ENCODE measurements around the gene NOP9. TPM values are rescaled to one million over a fixed set of nuclear protein-coding genes. Genes with fewer than 3 reads are reported as not detected.

NOP9 gene
- total and polyA plus RNA-seq, 2 experiments from 2014 or later, result 2.5 to 23.7 TPM

GRCh38 chr14:24281636-24282035 is 18.0 kb upstream of the NOP9 start:
- WGBS, 2 experiments (ENCODE audit: low coverage in 1 of 2, low lambda C conversion rate in 2 of 2, missing lambda C conversion rate in 2 of 2), result 75 to 81% methylated on average over 7 of the region's 7 CpGs
- Histone ChIP-seq H3K9me3 (ENCODE audit: low read depth) (no peaks in the 10 kb centered on the region), H3K4me2 (ENCODE audit: unreplicated experiment) (no peak overlapping the region), H3K9me2 (ENCODE audit: insufficient read depth) (no peaks in the 10 kb centered on the region), H3K27me3 (replicated peaks; ENCODE audit: insufficient read depth) (no peaks in the 10 kb centered on the region), H3K4me1 (ENCODE audit: insufficient read depth) (peaks cover 16% of the 10 kb centered on the region; the same call in 1 of the 2 replicates), H3K27ac (no peak overlapping the region), H3K9ac (no peak overlapping the region), H4K20me1 (ENCODE audit: insufficient read depth) (no peaks in the 10 kb centered on the region), H3K79me2 (ENCODE audit: insufficient read depth) (no peaks in the 10 kb centered on the region), H3F3A (ENCODE audit: insufficient read depth) (no peaks in the 10 kb centered on the region), H3K36me3 (ENCODE audit: low read depth) (no peaks in the 10 kb centered on the region), H3K4me3 (no peak overlapping the region), H2AFZ (no peak overlapping the region)
- no peak for DNase-seq
- TF ChIP-seq EZH2 (IDR thresholded peaks at IDR 0.05; ENCODE audit: insufficient read depth, poor library complexity, severe bottlenecking) (no peak), EZH2phosphoT487 (IDR thresholded peaks at IDR 0.05; ENCODE audit: insufficient read depth, low read depth) (no peak)
- in situ Hi-C loops (cut with MboI), result no loop called here

- Histone ChIP-seq H3K9ac (no peak overlapping the region), H3K4me1 (ENCODE audit: insufficient read depth) (peaks cover 16% of the 10 kb centered on the region; the same call in 1 of the 2 replicates), H3K36me3 (ENCODE audit: low read depth) (no peaks in the 10 kb centered on the region), H2AFZ (no peak overlapping the region), H3K9me2 (ENCODE audit: insufficient read depth) (no peaks in the 10 kb centered on the region), H3F3A (ENCODE audit: insufficient read depth) (no peaks in the 10 kb centered on the region), H3K79me2 (ENCODE audit: insufficient read depth) (no peaks in the 10 kb centered on the region), H3K4me3 (no peak overlapping the region), H3K9me3 (ENCODE audit: low read depth) (no peaks in the 10 kb centered on the region), H3K4me2 (ENCODE audit: unreplicated experiment) (no peak overlapping the region), H3K27me3 (replicated peaks; ENCODE audit: insufficient read depth) (no peaks in the 10 kb centered on the region), H4K20me1 (ENCODE audit: insufficient read depth) (no peaks in the 10 kb centered on the region), H3K27ac (no peak overlapping the region)
- no peak for DNase-seq
- in situ Hi-C loops (cut with MboI), result no loop called here
- TF ChIP-seq EZH2 (IDR thresholded peaks at IDR 0.05; ENCODE audit: insufficient read depth, poor library complexity, severe bottlenecking) (no peak), EZH2phosphoT487 (IDR thresholded peaks at IDR 0.05; ENCODE audit: insufficient read depth, low read depth) (no peak)
- WGBS, 2 experiments (ENCODE audit: low coverage in 1 of 2, low lambda C conversion rate in 2 of 2, missing lambda C conversion rate in 2 of 2), result 67 to 75% methylated on average over 3 of the region's 3 CpGs
Measured at GRCh38 chr14:24282736-24283135, 16.9 kb upstream of the NOP9 start.

DNA sequence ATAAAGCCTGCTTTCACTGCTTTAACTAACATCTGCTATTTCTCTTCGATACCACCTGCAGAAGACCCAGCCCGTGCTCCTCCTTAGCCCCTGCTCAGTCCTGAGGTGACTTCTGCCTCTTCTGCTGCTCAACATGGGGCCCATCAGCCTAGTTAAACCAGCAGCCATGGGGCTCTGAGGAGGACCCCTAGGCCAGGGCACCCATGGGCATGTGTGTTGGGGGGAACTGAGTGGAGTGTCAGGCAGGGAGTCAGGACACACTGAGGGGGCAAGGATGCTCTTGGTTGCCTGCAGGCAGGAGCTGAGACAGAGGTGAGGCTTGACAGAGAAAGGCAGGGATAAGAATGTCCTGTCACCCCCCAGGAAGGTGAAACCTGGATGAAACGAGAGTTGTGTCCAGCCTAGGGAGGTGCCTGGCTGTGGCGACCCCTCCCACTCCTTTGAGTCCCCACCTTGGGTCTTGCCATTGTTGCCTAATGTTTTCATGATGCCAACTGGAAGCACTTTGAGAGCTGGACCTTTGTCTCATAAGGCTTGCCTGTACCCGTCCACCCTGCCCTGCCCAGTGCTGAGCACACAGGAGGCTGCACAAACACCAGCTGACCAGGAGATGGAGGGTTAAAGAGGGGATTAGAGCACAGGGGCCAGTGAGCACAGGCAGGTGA is 15.7 kb upstream of the NOP9 start:
- no peaks in the 10 kb centered on the region for H3K36me3 ChIP-seq (ENCODE audit: low read depth)
- TF ChIP-seq EZH2 (IDR thresholded peaks at IDR 0.05; ENCODE audit: insufficient read depth, poor library complexity, severe bottlenecking) (no peak), EZH2phosphoT487 (IDR thresholded peaks at IDR 0.05; ENCODE audit: insufficient read depth, low read depth) (no peak)
- no peaks in the 10 kb centered on the region for H3K9me3 ChIP-seq (ENCODE audit: low read depth)
- no peak overlapping the region for H3K27ac ChIP-seq
- H4K20me1 ChIP-seq (ENCODE audit: insufficient read depth), result no peaks in the 10 kb centered on the region
- H3K4me1 ChIP-seq (ENCODE audit: insufficient read depth), result peaks cover 13% of the 10 kb centered on the region; the same call in 1 of the 2 replicates
- H3K27me3 ChIP-seq (replicated peaks; ENCODE audit: insufficient read depth), result no peaks in the 10 kb centered on the region
- H3K4me2 ChIP-seq (ENCODE audit: unreplicated experiment), result no peak overlapping the region
- no peaks in the 10 kb centered on the region for H3K79me2 ChIP-seq (ENCODE audit: insufficient read depth)
- no peaks in the 10 kb centered on the region for H3K9me2 ChIP-seq (ENCODE audit: insufficient read depth)
- no peaks in the 10 kb centered on the region for H3F3A ChIP-seq (ENCODE audit: insufficient read depth)
- no peak overlapping the region for H2AFZ ChIP-seq
- in situ Hi-C loops (cut with MboI), result no loop called here
- H3K9ac ChIP-seq, result no peak overlapping the region
- no peak overlapping the region for H3K4me3 ChIP-seq
- 74 to 76% methylated on average over 5 of the region's 5 CpGs for WGBS, 2 experiments (ENCODE audit: low coverage in 1 of 2, low lambda C conversion rate in 2 of 2, missing lambda C conversion rate in 2 of 2)
- no peak for DNase-seq

DNA sequence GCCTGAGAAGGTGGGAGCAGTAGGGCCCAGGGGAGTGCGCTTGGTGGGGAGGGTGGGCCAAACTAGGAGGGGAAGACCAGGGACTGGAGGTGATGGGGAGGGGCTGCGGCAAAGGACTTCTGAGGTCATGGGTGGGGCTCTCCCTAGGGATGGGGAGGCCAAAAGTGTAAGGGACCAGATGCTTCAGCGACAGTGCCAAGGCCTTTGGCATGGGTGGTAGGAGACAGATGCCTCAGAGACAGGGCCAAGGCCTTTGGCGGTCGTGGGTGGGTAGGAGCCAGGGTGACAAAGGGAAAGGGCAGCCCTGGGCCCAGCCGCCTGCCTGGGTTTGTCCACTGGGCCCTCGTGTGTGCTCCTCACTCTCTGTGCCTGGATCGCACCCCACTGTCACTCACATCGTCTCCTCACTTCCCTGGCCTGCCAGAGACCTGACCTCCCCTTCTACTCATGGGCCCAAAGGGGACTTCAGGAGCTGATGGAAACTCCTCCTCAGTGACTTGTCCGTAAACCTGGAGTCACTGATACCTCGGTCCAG is 15.1 kb upstream of the NOP9 start:
- no peaks in the 10 kb centered on the region for H3F3A ChIP-seq (ENCODE audit: insufficient read depth)
- no peak overlapping the region for H3K4me2 ChIP-seq (ENCODE audit: unreplicated experiment)
- H4K20me1 ChIP-seq (ENCODE audit: insufficient read depth), result no peaks in the 10 kb centered on the region
- no peak overlapping the region for H3K9ac ChIP-seq
- peaks cover 7% of the 10 kb centered on the region; the same call in 1 of the 2 replicates for H3K4me1 ChIP-seq (ENCODE audit: insufficient read depth)
- H3K4me3 ChIP-seq, result no peak overlapping the region
- DNase-seq, result no peak
- H3K27me3 ChIP-seq (replicated peaks; ENCODE audit: insufficient read depth), result no peaks in the 10 kb centered on the region
- TF ChIP-seq EZH2 (IDR thresholded peaks at IDR 0.05; ENCODE audit: insufficient read depth, poor library complexity, severe bottlenecking) (no peak), EZH2phosphoT487 (IDR thresholded peaks at IDR 0.05; ENCODE audit: insufficient read depth, low read depth) (no peak)
- 40 to 41% methylated on average over 9 to 11 of the region's 11 CpGs for WGBS, 2 experiments (ENCODE audit: low coverage in 1 of 2, low lambda C conversion rate in 2 of 2, missing lambda C conversion rate in 2 of 2)
- no peaks in the 10 kb centered on the region for H3K9me3 ChIP-seq (ENCODE audit: low read depth)
- in situ Hi-C loops (cut with MboI), result no loop called here
- no peak overlapping the region for H2AFZ ChIP-seq
- H3K36me3 ChIP-seq (ENCODE audit: low read depth), result no peaks in the 10 kb centered on the region
- H3K27ac ChIP-seq, result no peak overlapping the region
- H3K79me2 ChIP-seq (ENCODE audit: insufficient read depth), result no peaks in the 10 kb centered on the region
- H3K9me2 ChIP-seq (ENCODE audit: insufficient read depth), result no peaks in the 10 kb centered on the region

Measured in GM23248 (cell line).